Measurements from ENCODE around the gene STT3B. TPM values are rescaled to one million over a fixed set of nuclear protein-coding genes. Genes with fewer than 3 reads are reported as not detected.

STT3B gene
- total and polyA plus RNA-seq, 7 experiments from 2014 or later = 109 to 149 (median 131) TPM

DNA sequence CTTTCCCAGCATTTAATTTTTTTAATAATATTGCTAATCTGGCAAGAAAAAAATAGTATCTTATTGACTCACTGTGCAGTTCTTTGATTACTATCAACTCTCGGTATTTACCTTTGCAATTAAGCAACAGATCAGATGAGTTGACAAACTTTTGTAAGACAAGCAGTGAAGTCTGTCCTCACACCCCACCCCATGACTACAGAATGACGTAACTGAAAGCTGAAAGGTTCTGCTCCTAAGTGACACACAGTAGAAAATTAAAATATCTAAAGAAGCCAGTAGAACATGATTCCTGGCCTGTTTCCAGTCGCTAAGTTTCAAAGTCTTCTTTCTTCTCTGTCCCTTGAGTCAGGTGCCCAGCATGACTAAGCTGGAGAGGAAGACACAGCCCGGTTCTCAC is 135.5 kb downstream of the STT3B start:
- no peaks in the 10 kb centered on the region for H3K27me3 ChIP-seq (ENCODE audit: control insufficient read depth in 2 of 2, insufficient read depth in 2 of 2, low read length in 2 of 2)
- intact Hi-C loops (cut with micrococcal nuclease) = no loop called here
- H3K4me1 Mint-ChIP-seq = peaks cover 0 to 7% (median 0%) of the 10 kb centered on the region in 7 donors
- peaks cover 0 to 5% (median 0%) of the 10 kb centered on the region in 5 donors for H3K36me3 Mint-ChIP-seq
- H3K9me3 ChIP-seq (ENCODE audit: control insufficient read depth in 2 of 3, low read length in 3 of 3) = no peaks in the 10 kb centered on the region
- ChIA-PET POLR2A (no interaction called here), CTCF (no interaction called here)
- DNase-seq = no peak
- peaks cover 0 to 8% (median 0%) of the 10 kb centered on the region in 11 donors for H3K9me3 Mint-ChIP-seq
- no peak overlapping the region for H3K27ac Mint-ChIP-seq
- no peaks in the 10 kb centered on the region for H3K4me1 ChIP-seq (ENCODE audit: control insufficient read depth in 2 of 2, insufficient read depth in 2 of 2, low read length in 2 of 2)
- H3K4me3 Mint-ChIP-seq = no peak overlapping the region
- no peak overlapping the region for H3K4me3 ChIP-seq (ENCODE audit: low read length)
- no peak for ATAC-seq
- H3K36me3 ChIP-seq (ENCODE audit: control insufficient read depth in 2 of 3, insufficient read depth in 3 of 3, low read length in 3 of 3) = no peaks in the 10 kb centered on the region
- no peak overlapping the region for H3K27ac ChIP-seq (ENCODE audit: low read depth, low read length)
- H3K27me3 Mint-ChIP-seq = no peaks in the 10 kb centered on the region

DNA sequence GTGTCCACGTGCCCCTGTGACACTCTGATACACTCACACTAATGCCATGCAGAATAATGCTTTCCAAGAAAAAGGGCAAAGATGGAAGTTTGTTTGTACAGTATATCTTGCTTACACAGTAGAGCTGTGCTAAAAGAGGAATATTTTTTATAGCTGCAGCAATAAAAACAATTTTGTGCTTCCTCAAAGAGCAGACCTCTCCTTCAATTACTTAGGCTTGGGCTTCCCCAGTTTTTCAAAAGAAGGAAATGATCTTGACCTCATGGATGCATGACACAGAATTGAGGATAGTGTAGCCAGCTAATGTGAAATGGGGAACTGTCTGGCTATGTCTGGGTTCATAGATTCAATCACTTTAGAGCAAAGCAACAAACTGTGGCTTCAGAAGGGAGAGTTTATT is 137.4 kb downstream of the STT3B start:
- Mint-ChIP-seq H3K27me3 (no peaks in the 10 kb centered on the region), H3K27ac (no peak overlapping the region), H3K9me3 (peaks cover 0 to 13% (median 0%) of the 10 kb centered on the region in 11 donors), H3K4me3 (no peak overlapping the region), H3K4me1 (peaks cover 0 to 7% (median 0%) of the 10 kb centered on the region in 7 donors), H3K36me3 (peaks cover 0 to 3% (median 0%) of the 10 kb centered on the region in 5 donors)
- DNase-seq (no peak), ATAC-seq (peak; percentile 71)
- H3K27ac ChIP-seq (ENCODE audit: low read depth, low read length) = no peak overlapping the region
- H3K9me3 ChIP-seq (ENCODE audit: control insufficient read depth in 2 of 3, low read length in 3 of 3) = no peaks in the 10 kb centered on the region
- ChIA-PET POLR2A (interaction anchor here (0.6 kb wide), 1 partner anchor 208 kb away, joined by 3 read pairs; no protein-coding TSS in a partner anchor), CTCF (no interaction called here)
- no peaks in the 10 kb centered on the region for H3K36me3 ChIP-seq (ENCODE audit: control insufficient read depth in 2 of 3, insufficient read depth in 3 of 3, low read length in 3 of 3)
- H3K27me3 ChIP-seq (ENCODE audit: control insufficient read depth in 2 of 2, insufficient read depth in 2 of 2, low read length in 2 of 2) = no peaks in the 10 kb centered on the region
- no peaks in the 10 kb centered on the region for H3K4me1 ChIP-seq (ENCODE audit: control insufficient read depth in 2 of 2, insufficient read depth in 2 of 2, low read length in 2 of 2)
- no peak overlapping the region for H3K4me3 ChIP-seq (ENCODE audit: low read length)
- intact Hi-C loops (cut with micrococcal nuclease) = no loop called here

- Histone ChIP-seq H3K4me3 (ENCODE audit: low read length) (no peak overlapping the region), H3K36me3 (ENCODE audit: control insufficient read depth in 2 of 3, insufficient read depth in 3 of 3, low read length in 3 of 3) (no peaks in the 10 kb centered on the region), H3K27me3 (ENCODE audit: control insufficient read depth in 2 of 2, insufficient read depth in 2 of 2, low read length in 2 of 2) (no peaks in the 10 kb centered on the region), H3K4me1 (ENCODE audit: control insufficient read depth in 2 of 2, insufficient read depth in 2 of 2, low read length in 2 of 2) (no peaks in the 10 kb centered on the region), H3K9me3 (ENCODE audit: control insufficient read depth in 2 of 3, low read length in 3 of 3) (no peaks in the 10 kb centered on the region), H3K27ac (ENCODE audit: low read depth, low read length) (no peak overlapping the region)
- intact Hi-C loops (cut with micrococcal nuclease) = no loop called here
- CTCF ChIA-PET = no interaction called here
- ATAC-seq (no peak), DNase-seq (no peak)
- no peak overlapping the region for H3K4me3 Mint-ChIP-seq
- POLR2A ChIA-PET = no interaction called here
- H3K36me3 Mint-ChIP-seq = peaks cover 0 to 3% (median 0%) of the 10 kb centered on the region in 5 donors
- H3K27ac Mint-ChIP-seq = peak overlapping the region in 1 of 9 donors; percentile 26
- no peaks in the 10 kb centered on the region for H3K27me3 Mint-ChIP-seq
- H3K4me1 Mint-ChIP-seq = peaks cover 0 to 7% (median 0%) of the 10 kb centered on the region in 7 donors
- peaks cover 0 to 13% (median 0%) of the 10 kb centered on the region in 11 donors for H3K9me3 Mint-ChIP-seq
Measured at GRCh38 chr3:31670722-31671121, 138.0 kb downstream of the STT3B start.

DNA sequence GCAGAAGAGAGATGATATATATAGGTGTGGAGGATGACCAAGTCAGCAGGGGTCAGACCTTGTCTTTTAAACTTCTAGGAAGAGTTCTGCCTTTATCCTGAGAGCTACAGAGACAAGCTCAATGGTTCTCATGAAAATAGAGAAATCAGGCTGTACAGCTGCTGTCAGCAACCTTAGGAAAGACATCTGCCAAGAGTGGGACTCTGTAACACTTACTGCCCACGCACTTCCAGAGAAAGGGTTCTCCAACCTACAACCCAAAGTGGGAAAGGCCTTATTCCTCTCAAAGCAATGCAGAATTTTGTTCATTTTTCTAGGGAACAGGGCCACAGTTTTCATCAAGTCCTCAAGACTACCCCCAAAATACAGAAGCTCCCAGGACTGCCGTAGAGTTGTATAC is 138.7 kb downstream of the STT3B start:
- H3K4me1 Mint-ChIP-seq = peaks cover 0 to 7% (median 0%) of the 10 kb centered on the region in 7 donors
- ChIA-PET CTCF (no interaction called here), POLR2A (no interaction called here)
- Histone ChIP-seq H3K4me3 (ENCODE audit: low read length) (no peak overlapping the region), H3K4me1 (ENCODE audit: control insufficient read depth in 2 of 2, insufficient read depth in 2 of 2, low read length in 2 of 2) (no peaks in the 10 kb centered on the region), H3K27ac (ENCODE audit: low read depth, low read length) (no peak overlapping the region), H3K36me3 (ENCODE audit: control insufficient read depth in 2 of 3, insufficient read depth in 3 of 3, low read length in 3 of 3) (no peaks in the 10 kb centered on the region), H3K9me3 (ENCODE audit: control insufficient read depth in 2 of 3, low read length in 3 of 3) (no peaks in the 10 kb centered on the region), H3K27me3 (ENCODE audit: control insufficient read depth in 2 of 2, insufficient read depth in 2 of 2, low read length in 2 of 2) (no peaks in the 10 kb centered on the region)
- ATAC-seq (no peak), DNase-seq (no peak)
- peaks cover 0 to 13% (median 0%) of the 10 kb centered on the region in 11 donors for H3K9me3 Mint-ChIP-seq
- H3K27ac Mint-ChIP-seq = peak overlapping the region in 1 of 9 donors; percentile 26
- no peak overlapping the region for H3K4me3 Mint-ChIP-seq
- peaks cover 0 to 3% (median 0%) of the 10 kb centered on the region in 5 donors for H3K36me3 Mint-ChIP-seq
- intact Hi-C loops (cut with micrococcal nuclease) = no loop called here
- no peaks in the 10 kb centered on the region for H3K27me3 Mint-ChIP-seq

GRCh38 chr3:31671976-31672375 is 139.3 kb downstream of the STT3B start:
- Mint-ChIP-seq H3K9me3 (peaks cover 0 to 13% (median 0%) of the 10 kb centered on the region in 11 donors), H3K27ac (no peak overlapping the region), H3K36me3 (peaks cover 0 to 3% (median 0%) of the 10 kb centered on the region in 5 donors), H3K4me3 (no peak overlapping the region), H3K27me3 (no peaks in the 10 kb centered on the region), H3K4me1 (peaks cover 0 to 7% (median 0%) of the 10 kb centered on the region in 7 donors)
- intact Hi-C loops (cut with micrococcal nuclease) = no loop called here
- Histone ChIP-seq H3K36me3 (ENCODE audit: control insufficient read depth in 2 of 3, insufficient read depth in 3 of 3, low read length in 3 of 3) (no peaks in the 10 kb centered on the region), H3K27me3 (ENCODE audit: control insufficient read depth in 2 of 2, insufficient read depth in 2 of 2, low read length in 2 of 2) (no peaks in the 10 kb centered on the region), H3K9me3 (ENCODE audit: control insufficient read depth in 2 of 3, low read length in 3 of 3) (no peaks in the 10 kb centered on the region), H3K4me1 (ENCODE audit: control insufficient read depth in 2 of 2, insufficient read depth in 2 of 2, low read length in 2 of 2) (no peaks in the 10 kb centered on the region), H3K4me3 (ENCODE audit: low read length) (no peak overlapping the region), H3K27ac (ENCODE audit: low read depth, low read length) (no peak overlapping the region)
- ChIA-PET POLR2A (no interaction called here), CTCF (no interaction called here)
- no peak for ATAC-seq
- DNase-seq = no peak

- DNase-seq = no peak
- Histone ChIP-seq H3K36me3 (ENCODE audit: control insufficient read depth in 2 of 3, insufficient read depth in 3 of 3, low read length in 3 of 3) (no peaks in the 10 kb centered on the region), H3K27me3 (ENCODE audit: control insufficient read depth in 2 of 2, insufficient read depth in 2 of 2, low read length in 2 of 2) (no peaks in the 10 kb centered on the region), H3K27ac (ENCODE audit: low read depth, low read length) (no peak overlapping the region), H3K4me3 (ENCODE audit: low read length) (no peak overlapping the region), H3K9me3 (ENCODE audit: control insufficient read depth in 2 of 3, low read length in 3 of 3) (no peaks in the 10 kb centered on the region), H3K4me1 (ENCODE audit: control insufficient read depth in 2 of 2, insufficient read depth in 2 of 2, low read length in 2 of 2) (no peaks in the 10 kb centered on the region)
- intact Hi-C loops (cut with micrococcal nuclease) = no loop called here
- ATAC-seq = no peak
- peaks cover 0 to 7% (median 0%) of the 10 kb centered on the region in 7 donors for H3K4me1 Mint-ChIP-seq
- ChIA-PET POLR2A (no interaction called here), CTCF (no interaction called here)
- H3K4me3 Mint-ChIP-seq = no peak overlapping the region
- H3K36me3 Mint-ChIP-seq = peaks cover 0 to 3% (median 0%) of the 10 kb centered on the region in 5 donors
- no peak overlapping the region for H3K27ac Mint-ChIP-seq
- H3K27me3 Mint-ChIP-seq = no peaks in the 10 kb centered on the region
- peaks cover 0 to 8% (median 0%) of the 10 kb centered on the region in 11 donors for H3K9me3 Mint-ChIP-seq
Measured at GRCh38 chr3:31673950-31674349, 141.2 kb downstream of the STT3B start.

GRCh38 chr3:31676556-31676955 is 143.8 kb downstream of the STT3B start:
- peaks cover 0 to 7% (median 0%) of the 10 kb centered on the region in 7 donors for H3K4me1 Mint-ChIP-seq
- Histone ChIP-seq H3K27ac (ENCODE audit: low read depth, low read length) (no peak overlapping the region), H3K4me1 (ENCODE audit: control insufficient read depth in 2 of 2, insufficient read depth in 2 of 2, low read length in 2 of 2) (no peaks in the 10 kb centered on the region), H3K36me3 (ENCODE audit: control insufficient read depth in 2 of 3, insufficient read depth in 3 of 3, low read length in 3 of 3) (no peaks in the 10 kb centered on the region), H3K9me3 (ENCODE audit: control insufficient read depth in 2 of 3, low read length in 3 of 3) (no peaks in the 10 kb centered on the region), H3K4me3 (ENCODE audit: low read length) (no peak overlapping the region), H3K27me3 (ENCODE audit: control insufficient read depth in 2 of 2, insufficient read depth in 2 of 2, low read length in 2 of 2) (no peaks in the 10 kb centered on the region)
- ATAC-seq (no peak), DNase-seq (no peak)
- H3K9me3 Mint-ChIP-seq = peaks cover 0 to 4% (median 0%) of the 10 kb centered on the region in 11 donors
- no peak overlapping the region for H3K4me3 Mint-ChIP-seq
- no peak overlapping the region for H3K27ac Mint-ChIP-seq
- CTCF ChIA-PET = no interaction called here
- no peaks in the 10 kb centered on the region for H3K27me3 Mint-ChIP-seq
- intact Hi-C loops (cut with micrococcal nuclease) = no loop called here
- no peaks in the 10 kb centered on the region for H3K36me3 Mint-ChIP-seq
- POLR2A ChIA-PET = no interaction called here
